HCT116 (cell line): ENCODE measurements around the gene TTC23.

ENCODE experiments used
- ATF3 ChIP-seq: IDR thresholded peaks from 2 replicates; pipeline ENCODE4 v1.6.1; 2012
- CTCF ChIP-seq, 3 experiments: fragments of 200-600 bp in 1 of 3; sonication (generic) in 1 of 3; IDR thresholded peaks in 2 of 3; conservative IDR thresholded peaks in 1 of 3; 2 replicates each; pipeline ENCODE4 v1.5.1; 2012 to 2017; ENCODE audit warnings: low read depth in 2 of 3, low read length in 2 of 3, antibody characterized with exemption in 1 of 3, borderline replicate concordance in 1 of 3, control low read depth in 1 of 3, mild to moderate bottlenecking in 1 of 3, mixed read lengths in 1 of 3, mixed run types in 1 of 3, moderate library complexity in 1 of 3; ENCODE audit not compliant: insufficient read depth in 1 of 3
- EGR1 ChIP-seq: IDR thresholded peaks from 2 replicates; pipeline ENCODE4 v1.6.1; 2012; ENCODE audit warnings: low read depth
- EZH2 ChIP-seq: fragments of 200-600 bp; sonication (generic); IDR thresholded peaks from 2 replicates; pipeline ENCODE4 v1.6.1; 2017; ENCODE audit warnings: antibody characterized with exemption, mixed run types
- EZH2phosphoT487 ChIP-seq: fragments of 200-600 bp; IDR thresholded peaks from 2 replicates; pipeline ENCODE4 v1.6.1; 2018; ENCODE audit warnings: antibody characterized with exemption, borderline replicate concordance
- FOSL1 ChIP-seq: IDR thresholded peaks from 2 replicates; pipeline ENCODE4 v1.6.1; 2012; ENCODE audit warnings: low read depth
- POLR2A ChIP-seq: IDR thresholded peaks from 2 replicates; pipeline ENCODE4 v1.7.0; 2011; ENCODE audit warnings: borderline replicate concordance; ENCODE audit not compliant: insufficient read depth, insufficient read length; ENCODE audit errors: extremely low read depth
- POLR2AphosphoS5 ChIP-seq: IDR thresholded peaks from 2 replicates; pipeline ENCODE4 v1.6.1; 2011; ENCODE audit warnings: mild to moderate bottlenecking, low read depth, low read length, moderate library complexity
- SIN3A ChIP-seq: IDR thresholded peaks from 2 replicates; pipeline ENCODE4 v1.6.1; 2012; ENCODE audit warnings: low read depth
- SP1 ChIP-seq: IDR thresholded peaks from 2 replicates; pipeline ENCODE4 v1.6.1; 2012; ENCODE audit warnings: low read depth
- TCF7L2 ChIP-seq: IDR thresholded peaks from 2 replicates; pipeline ENCODE4 v1.7.0; 2011; ENCODE audit warnings: borderline replicate concordance, inconsistent platforms; ENCODE audit not compliant: insufficient read depth, insufficient read length; ENCODE audit errors: extremely low read depth
- ZBTB33 ChIP-seq: IDR thresholded peaks from 2 replicates; pipeline ENCODE4 v1.6.1; 2011; ENCODE audit warnings: mild to moderate bottlenecking, low read length, moderate library complexity; ENCODE audit not compliant: insufficient replicate concordance; ENCODE audit errors: extremely low read depth
- ZNF274 ChIP-seq: fragments of 200-500 bp; sonication (Bioruptor generic); IDR thresholded peaks from 2 replicates; pipeline ENCODE4 v1.6.1; 2014; ENCODE audit warnings: mild to moderate bottlenecking, low read depth, low read length, inconsistent platforms

GRCh38 chr15:99126930-99127329 is 122.5 kb downstream of the TTC23 start:
- TF ChIP-seq CTCF (IDR thresholded peaks at IDR 0.05 in 2 of 3, conservative IDR thresholded peaks at IDR 0.05 in 1 of 3; ENCODE audit: borderline replicate concordance in 1 of 3, insufficient read depth in 1 of 3, low read depth in 2 of 3, low read length in 2 of 3) (no peak), POLR2AphosphoS5 (no peak), SP1 (no peak), EZH2 (no peak), POLR2A (no peak), ZBTB33 (no peak), EGR1 (no peak), FOSL1 (no peak), SIN3A (no peak), EZH2phosphoT487 (no peak), ZNF274 (no peak), TCF7L2 (no peak), ATF3 (no peak)
